Progenitor cell of endocrine pancreas (in vitro differentiated cells): ENCODE results near the gene ZNF536. TPM values are rescaled to one million over a fixed set of nuclear protein-coding genes. Genes with fewer than 3 reads are reported as not detected.

Experiments
- DNase-seq: peaks from one replicate; pipeline ENCODE4 v3.0.0; 2021; ENCODE audit warnings: low spot score; ENCODE audit not compliant: unreplicated experiment
- H3K27ac Mint-ChIP-seq: 2 replicates; pipeline ENCODE4 v1.8.0; 2021; ENCODE audit warnings: mild to moderate bottlenecking, moderate library complexity, mixed read lengths
- H3K27me3 Mint-ChIP-seq: 2 replicates; pipeline ENCODE4 v1.8.0; 2021; ENCODE audit warnings: mixed read lengths
- H3K36me3 Mint-ChIP-seq: 2 replicates; pipeline ENCODE4 v1.8.0; 2022; ENCODE audit warnings: mixed read lengths; ENCODE audit not compliant: insufficient read depth
- H3K4me1 Mint-ChIP-seq: 2 replicates; pipeline ENCODE4 v1.8.0; 2021; ENCODE audit warnings: low read depth, mixed read lengths
- H3K4me3 Mint-ChIP-seq: 2 replicates; pipeline ENCODE4 v1.8.0; 2021; ENCODE audit warnings: low read depth, mild to moderate bottlenecking, moderate library complexity, mixed read lengths
- H3K9me3 Mint-ChIP-seq: 2 replicates; pipeline ENCODE4 v1.8.0; 2021; ENCODE audit warnings: low read depth, mixed read lengths
- total RNA-seq: library from RNA; stranded (reverse); gene quantifications from 2 replicates; pipeline ENCODE4 v1.2.1, GENCODE V29; 2021
- TF ChIP-seq, protein P1 (sequence below): fragments of 200-600 bp; sonication (generic); IDR thresholded peaks from one replicate; pipeline ENCODE4 v1.5.0; 2021; ENCODE audit warnings: antibody characterized with exemption, mild to moderate bottlenecking; ENCODE audit not compliant: unreplicated experiment

The ZNF536 gene
- total RNA-seq, 1 donor from 2014 or later: 2.0 TPM

DNA sequence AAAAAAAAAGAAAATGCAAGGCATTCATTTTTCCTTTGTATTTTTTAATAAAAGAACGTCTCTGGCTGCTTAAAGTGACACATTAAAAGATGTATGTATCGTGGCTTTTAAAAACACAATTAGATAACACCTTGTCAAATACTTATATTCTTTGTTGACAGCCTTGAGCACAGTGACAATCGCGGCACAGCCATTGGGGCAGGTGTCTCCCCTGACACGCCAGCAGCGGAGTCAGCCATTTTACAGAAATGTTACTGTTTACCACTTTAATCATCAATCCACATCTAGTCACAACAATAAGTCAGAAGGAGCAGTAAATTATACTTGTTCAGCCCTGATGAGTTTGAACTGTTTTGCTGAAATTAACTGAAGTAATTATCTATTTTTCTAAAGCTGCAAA is 224.1 kb downstream of the ZNF536 start:
- Mint-ChIP-seq H3K27me3 (peaks cover 43% of the 10 kb centered on the region), H3K4me3 (no peak overlapping the region), H3K9me3 (no peaks in the 10 kb centered on the region)

DNA sequence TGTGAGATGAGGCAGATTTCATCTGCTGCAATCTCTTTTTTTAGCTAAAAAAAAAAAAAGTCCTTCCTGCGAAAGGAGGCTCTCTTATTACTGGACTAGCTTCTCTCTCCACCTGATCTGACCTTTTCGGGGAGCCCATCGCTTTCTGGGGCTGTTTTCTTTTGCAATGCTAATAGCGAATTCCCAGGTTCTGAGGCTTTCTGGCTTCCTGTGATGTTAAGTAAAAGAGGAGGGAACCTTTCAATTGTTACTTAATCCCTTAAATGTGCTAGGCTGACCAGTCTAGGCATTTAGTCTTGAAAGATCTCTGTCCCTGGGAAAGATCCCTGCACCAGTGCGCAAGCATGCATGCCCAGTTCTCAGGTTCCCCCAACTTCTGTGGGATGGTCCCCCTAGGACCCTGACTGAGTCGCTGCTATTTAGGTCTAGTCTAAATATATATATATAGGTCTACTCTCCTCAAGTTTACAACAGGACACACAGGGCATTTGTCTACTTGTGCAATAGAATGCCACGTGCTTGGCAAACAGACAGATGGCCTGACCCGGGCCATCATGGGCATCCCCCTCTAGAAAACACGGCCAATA is 224.7 kb downstream of the ZNF536 start:
- H3K9me3 Mint-ChIP-seq: no peaks in the 10 kb centered on the region
- peaks cover 2% of the 10 kb centered on the region for H3K4me1 Mint-ChIP-seq
- DNase-seq: no peak
- TF ChIP-seq, protein P1, sequence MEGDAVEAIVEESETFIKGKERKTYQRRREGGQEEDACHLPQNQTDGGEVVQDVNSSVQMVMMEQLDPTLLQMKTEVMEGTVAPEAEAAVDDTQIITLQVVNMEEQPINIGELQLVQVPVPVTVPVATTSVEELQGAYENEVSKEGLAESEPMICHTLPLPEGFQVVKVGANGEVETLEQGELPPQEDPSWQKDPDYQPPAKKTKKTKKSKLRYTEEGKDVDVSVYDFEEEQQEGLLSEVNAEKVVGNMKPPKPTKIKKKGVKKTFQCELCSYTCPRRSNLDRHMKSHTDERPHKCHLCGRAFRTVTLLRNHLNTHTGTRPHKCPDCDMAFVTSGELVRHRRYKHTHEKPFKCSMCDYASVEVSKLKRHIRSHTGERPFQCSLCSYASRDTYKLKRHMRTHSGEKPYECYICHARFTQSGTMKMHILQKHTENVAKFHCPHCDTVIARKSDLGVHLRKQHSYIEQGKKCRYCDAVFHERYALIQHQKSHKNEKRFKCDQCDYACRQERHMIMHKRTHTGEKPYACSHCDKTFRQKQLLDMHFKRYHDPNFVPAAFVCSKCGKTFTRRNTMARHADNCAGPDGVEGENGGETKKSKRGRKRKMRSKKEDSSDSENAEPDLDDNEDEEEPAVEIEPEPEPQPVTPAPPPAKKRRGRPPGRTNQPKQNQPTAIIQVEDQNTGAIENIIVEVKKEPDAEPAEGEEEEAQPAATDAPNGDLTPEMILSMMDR: no peak
- H3K4me3 Mint-ChIP-seq: no peak overlapping the region
- peaks cover 43% of the 10 kb centered on the region for H3K27me3 Mint-ChIP-seq
- H3K27ac Mint-ChIP-seq: peak overlapping the region; percentile 5
- H3K36me3 Mint-ChIP-seq: no peaks in the 10 kb centered on the region

More for the DNA sequence above, 224.1 kb downstream of the ZNF536 start:
- TF ChIP-seq, protein P1: no peak
- Mint-ChIP-seq H3K4me1 (peaks cover 2% of the 10 kb centered on the region), H3K36me3 (no peaks in the 10 kb centered on the region), H3K27ac (peak overlapping the region; percentile 5)
- no peak for DNase-seq

DNA sequence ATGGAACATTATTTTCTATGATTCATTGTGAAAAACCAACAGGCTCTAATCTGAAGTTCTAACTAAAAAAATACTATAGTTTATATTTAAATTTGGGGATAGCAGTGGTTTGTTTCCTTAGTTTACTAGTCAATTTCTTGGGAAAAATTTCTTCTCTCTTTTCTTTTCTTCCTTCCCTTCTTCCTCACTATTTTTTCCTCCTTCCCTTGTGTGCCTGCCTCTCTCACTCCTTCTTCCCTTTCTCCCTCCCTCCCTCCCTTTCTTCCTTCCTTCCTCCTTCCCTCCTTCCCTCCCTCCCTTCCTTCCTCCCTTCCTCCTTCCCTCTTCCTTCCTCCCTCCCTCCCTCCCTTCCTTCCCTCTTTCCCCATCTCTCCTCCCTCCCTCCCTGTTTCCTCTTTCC is 226.5 kb downstream of the ZNF536 start:
- Mint-ChIP-seq H3K27me3 (peaks cover 46% of the 10 kb centered on the region), H3K4me1 (peaks cover 2% of the 10 kb centered on the region), H3K36me3 (no peaks in the 10 kb centered on the region), H3K4me3 (no peak overlapping the region), H3K27ac (no peak overlapping the region), H3K9me3 (no peaks in the 10 kb centered on the region)
- TF ChIP-seq, protein P1: no peak
- no peak for DNase-seq

DNA sequence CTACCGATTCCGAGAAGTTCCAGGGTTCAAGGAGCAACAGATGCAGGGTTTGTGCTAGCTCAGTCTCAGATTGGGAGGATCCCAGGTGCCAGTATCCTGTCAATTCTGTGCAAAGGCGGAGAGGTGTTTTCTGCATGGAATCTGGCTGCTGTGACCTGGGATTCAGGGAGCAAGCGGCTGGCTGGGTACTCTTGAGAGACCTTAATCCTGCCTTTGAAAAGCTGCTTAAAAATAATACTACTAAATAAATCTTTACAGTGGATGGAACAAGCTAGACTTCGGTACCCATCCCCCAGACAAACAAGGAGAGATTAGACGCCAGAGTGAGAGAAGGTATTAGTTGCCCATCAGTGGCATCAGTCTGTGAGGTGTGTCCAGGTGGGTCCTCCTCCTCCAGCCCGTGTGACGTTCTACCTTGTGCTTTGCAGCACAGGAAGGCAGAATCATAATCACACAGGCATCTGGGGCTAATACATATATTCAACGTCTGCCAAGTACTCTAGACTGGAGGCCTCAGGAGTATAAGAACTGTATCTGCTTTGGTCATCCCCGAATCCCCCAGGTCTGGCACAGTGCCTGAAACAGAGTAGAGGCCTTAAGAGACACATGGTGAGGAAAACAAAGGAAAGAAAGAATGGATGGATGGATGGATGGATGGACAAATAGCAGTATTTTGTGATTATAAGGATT is 230.6 kb downstream of the ZNF536 start:
- H3K27me3 Mint-ChIP-seq: peaks cover 21% of the 10 kb centered on the region
- TF ChIP-seq, protein P1: no peak
- no peak for DNase-seq
- H3K36me3 Mint-ChIP-seq: no peaks in the 10 kb centered on the region
- no peak overlapping the region for H3K4me3 Mint-ChIP-seq
- H3K9me3 Mint-ChIP-seq: no peaks in the 10 kb centered on the region
- no peak overlapping the region for H3K27ac Mint-ChIP-seq
- no peaks in the 10 kb centered on the region for H3K4me1 Mint-ChIP-seq

DNA sequence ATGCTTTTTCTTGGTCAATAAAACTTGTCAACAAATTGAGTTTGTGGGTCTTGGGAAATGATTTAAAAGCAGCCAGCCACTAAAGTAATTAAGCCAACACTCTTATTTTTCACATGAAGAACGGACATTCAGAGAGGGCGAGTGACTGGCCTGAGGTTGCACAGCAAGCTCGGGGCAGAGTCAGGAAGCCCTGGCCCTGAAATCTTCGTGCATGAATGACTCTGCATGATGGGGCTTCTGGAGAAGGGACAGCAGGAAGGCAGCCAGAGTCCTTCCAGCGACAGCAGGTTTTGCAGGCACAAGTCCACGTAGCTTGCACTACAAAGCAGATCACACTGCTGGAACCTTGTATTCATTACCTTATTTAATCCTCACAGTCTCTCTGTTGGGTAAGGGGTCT is 232.5 kb downstream of the ZNF536 start:
- H3K27ac Mint-ChIP-seq: no peak overlapping the region
- TF ChIP-seq, protein P1: no peak
- DNase-seq: no peak
- no peak overlapping the region for H3K4me3 Mint-ChIP-seq
- H3K9me3 Mint-ChIP-seq: no peaks in the 10 kb centered on the region
- H3K36me3 Mint-ChIP-seq: no peaks in the 10 kb centered on the region
- peaks cover 11% of the 10 kb centered on the region for H3K27me3 Mint-ChIP-seq
- no peaks in the 10 kb centered on the region for H3K4me1 Mint-ChIP-seq
